ENCODE measurements around the gene GSTO2.

DNA sequence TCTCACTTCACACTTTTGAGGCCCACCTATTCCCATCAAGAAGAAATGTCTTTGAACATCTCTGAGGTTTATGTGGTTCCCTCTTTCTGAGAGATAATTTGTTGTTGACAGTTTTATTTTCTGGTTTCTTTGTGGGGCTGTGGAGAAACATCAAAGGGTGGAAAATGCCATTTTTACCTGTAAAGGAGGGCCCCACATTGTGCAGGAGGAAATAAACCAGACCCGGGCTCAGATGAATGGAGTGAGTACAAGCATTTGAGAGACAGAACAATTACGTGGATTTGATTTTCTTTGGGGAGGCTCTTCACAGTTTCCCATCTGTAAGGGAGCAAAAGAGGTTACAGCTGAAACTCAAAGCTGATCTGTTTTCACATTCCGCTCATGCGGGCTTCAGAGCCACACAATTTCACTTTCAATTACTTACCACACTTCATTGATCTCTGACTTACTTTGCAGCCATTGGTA lies 39.5 kb downstream of the GSTO2 start:
- no peak for TF ChIP-seq EZH2phosphoT487 (IDR thresholded peaks at IDR 0.05; ENCODE audit: borderline replicate concordance, low read length)
- no peak for TF ChIP-seq CTCF (IDR thresholded peaks at IDR 0.05; ENCODE audit: low read depth, low read length, poor library complexity, severe bottlenecking)

All from DOHH2 (cell line).